HG03342 (cell line): ENCODE measurements around the gene TMEM43.
"Not testable (repeated sequence)": the region's sequence is repeated elsewhere in the genome, so short reads cannot be mapped to it uniquely, and the experiment has no call there.

ENCODE experiments used
- ATAC-seq: cut with Tn5 transposase; IDR thresholded peaks from one replicate; pipeline ENCODE4 v1.9.1; 2021; ENCODE audit warnings: mild to moderate bottlenecking, moderate library complexity; ENCODE audit not compliant: unreplicated experiment

Gene TMEM43, protein sequence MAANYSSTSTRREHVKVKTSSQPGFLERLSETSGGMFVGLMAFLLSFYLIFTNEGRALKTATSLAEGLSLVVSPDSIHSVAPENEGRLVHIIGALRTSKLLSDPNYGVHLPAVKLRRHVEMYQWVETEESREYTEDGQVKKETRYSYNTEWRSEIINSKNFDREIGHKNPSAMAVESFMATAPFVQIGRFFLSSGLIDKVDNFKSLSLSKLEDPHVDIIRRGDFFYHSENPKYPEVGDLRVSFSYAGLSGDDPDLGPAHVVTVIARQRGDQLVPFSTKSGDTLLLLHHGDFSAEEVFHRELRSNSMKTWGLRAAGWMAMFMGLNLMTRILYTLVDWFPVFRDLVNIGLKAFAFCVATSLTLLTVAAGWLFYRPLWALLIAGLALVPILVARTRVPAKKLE

DNA sequence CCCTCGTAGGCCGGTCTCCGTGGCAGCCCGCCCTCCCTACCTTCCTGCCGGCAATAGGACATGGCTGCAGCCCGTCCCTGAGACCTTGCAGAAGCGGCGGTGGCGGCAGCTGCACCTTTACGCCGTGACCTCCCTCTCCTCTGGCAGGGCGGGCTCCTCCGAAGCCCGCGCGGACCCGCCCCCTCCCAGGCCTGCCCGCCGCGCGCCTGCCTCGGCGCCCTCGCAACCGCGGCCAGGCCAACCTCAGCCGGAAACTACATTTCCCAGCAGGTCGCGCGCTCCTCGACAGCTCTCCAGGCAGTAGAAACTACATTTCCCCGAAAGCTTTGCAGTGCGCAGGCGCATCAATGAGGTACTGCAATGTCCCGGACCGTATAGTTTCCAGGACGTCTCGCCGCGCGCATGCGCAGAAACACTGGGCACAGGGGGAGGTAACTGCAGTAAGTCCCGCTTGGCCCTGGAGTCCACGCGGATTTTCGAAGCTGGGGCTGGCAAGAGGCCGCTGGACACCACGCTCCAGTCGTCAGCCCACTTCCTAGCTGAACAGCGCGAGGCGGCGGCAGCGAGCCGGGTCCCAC lies at the start of gene TMEM43, which contains the start of gene CHCHD4:
TSS of gene TMEM43 (plus strand) at position 438 of the 578 bp plus-strand sequence. CDS start 142 bp downstream, outside the sequence.
TSS of gene CHCHD4 (minus strand) at position 256 of the 578 bp plus-strand sequence. CDS start at position 62, 194 bp downstream.
- ATAC-seq: peak; percentile 90

DNA sequence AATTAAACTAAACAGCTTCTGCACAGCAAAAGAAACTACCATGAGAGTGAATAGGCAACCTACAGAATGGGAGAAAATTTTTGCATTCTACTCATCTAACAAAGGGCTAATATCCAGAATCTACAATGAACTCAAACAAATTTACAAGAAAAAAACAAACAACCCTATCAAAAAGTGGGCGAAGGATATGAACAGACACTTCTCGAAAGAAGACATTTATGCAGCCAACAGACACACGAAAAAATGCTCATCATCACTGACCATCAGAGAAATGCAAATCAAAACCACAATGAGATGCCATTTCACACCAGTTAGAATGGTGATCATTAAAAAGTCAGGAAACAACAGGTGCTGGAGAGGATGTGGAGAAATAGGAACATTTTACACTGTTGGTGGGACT lies 49.6 kb upstream of the TMEM43 start:
- ATAC-seq: not testable (repeated sequence)

DNA sequence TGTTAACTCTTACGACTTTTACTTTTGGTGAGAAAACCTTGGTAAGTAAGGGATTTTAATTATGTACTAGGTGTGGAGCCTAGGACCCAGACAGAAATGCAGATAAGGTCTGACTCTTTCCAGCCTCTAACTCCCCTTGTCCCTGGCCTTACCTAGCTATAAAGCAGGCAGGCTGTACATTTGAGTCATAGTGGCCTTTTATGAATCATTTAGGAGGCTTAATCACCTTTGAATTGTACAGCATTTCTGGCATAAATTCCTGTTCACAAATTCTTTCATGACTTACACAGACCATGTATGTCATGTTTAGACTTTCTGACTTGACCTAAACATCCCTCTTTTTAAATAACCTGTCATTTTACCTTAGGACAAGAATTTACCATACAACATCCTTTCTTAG lies 47.5 kb upstream of the TMEM43 start:
- no peak for ATAC-seq

DNA sequence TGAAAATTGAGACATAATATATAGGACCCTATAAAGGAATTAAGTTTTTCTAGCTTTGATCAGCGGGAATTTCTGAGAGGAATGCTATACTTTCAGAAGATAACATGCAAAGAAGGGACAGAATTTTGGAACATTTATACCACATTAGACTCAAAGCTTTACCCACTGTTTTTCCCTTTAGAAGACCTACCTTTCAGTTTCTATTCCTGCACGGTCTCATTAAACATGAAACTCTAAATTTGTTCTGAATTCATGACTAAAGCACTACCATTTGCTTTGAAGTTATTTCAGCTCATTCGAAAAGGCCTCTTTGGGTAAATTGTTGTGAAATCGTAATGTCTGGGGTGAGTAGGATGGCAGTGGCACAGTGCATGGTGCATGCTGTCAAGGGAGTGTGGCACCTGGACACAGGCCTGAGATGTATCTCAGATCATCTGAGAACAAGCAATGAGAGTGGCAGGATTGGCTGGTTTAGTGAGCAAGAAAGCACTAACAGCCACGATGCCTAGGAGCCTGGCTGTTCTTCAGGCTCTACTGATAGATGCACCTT lies 42.7 kb upstream of the TMEM43 start:
- no peak for ATAC-seq

DNA sequence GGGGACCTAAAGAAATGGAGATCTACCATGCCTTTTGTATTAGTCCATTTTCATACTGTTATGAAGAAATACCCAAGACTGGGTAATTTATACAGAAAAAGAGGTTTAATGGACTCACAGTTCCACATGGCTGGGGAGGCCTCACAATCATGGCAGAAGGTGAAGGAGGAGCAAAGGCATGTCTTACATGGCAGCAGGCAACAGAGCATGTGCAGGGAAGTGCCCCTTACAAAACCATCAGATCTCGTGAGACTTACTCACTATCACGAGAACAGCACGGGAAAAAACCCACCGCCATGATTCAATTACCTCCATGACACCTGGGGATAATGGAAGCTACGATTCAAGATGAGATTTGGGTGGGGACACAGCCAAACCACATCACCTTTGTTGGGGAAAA lies 37.4 kb upstream of the TMEM43 start:
- ATAC-seq: not testable (repeated sequence)

DNA sequence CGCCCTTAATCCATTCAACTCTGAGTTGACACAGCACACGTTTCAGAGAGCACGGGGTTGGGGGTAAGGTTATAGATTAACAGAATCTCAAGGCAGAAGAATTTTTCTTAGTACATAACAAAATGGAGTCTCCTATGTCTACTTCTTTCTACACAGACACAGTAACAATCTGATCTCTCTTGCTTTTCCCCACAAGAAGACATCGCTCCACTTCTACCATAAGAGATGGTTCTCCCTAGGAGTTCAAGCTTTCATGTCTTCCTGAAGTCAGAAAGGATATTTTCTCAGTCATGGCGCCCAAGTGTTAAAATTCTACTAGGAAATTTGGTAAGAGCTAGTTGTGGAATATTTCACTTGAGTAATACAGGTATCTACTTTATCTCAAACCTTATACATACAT lies 32.9 kb upstream of the TMEM43 start:
- ATAC-seq: not testable (repeated sequence)

DNA sequence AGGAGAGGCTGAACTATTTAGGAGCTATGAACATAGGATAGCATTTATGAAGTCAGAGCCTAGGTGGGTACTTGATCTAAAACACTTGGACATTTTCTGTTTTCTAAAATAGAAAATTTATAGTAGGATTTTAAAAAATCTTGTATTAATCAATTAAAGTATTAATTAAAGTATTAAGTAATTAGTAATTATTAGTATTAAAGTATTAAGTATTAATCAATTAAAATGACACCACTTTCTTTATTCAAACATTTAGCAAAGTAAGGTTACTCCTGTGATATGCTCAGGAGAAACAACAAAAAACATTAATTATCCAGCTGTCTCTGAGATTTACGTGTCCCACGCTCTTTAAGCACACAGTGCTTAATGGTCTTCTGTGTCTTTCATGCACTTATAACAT lies 32.4 kb upstream of the TMEM43 start:
- ATAC-seq: no peak

DNA sequence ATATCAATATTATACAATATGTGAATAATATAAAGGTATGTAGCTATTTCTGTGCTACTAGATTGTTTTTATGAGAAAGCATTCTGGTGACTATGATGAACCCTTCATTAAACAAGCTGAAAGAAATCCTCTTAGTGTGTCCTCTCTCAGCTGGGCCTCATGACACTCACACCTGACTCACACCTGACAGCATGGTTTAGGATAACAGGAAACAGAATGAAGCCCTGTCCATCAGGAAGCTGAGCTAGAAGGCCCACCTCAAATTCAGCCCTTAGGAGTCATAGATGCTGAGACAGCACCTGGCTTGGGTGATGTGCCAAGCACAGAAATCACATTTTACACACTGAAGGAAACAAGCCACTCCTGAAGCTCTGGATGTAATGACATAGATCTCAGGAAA lies 31.0 kb upstream of the TMEM43 start:
- ATAC-seq: no peak

DNA sequence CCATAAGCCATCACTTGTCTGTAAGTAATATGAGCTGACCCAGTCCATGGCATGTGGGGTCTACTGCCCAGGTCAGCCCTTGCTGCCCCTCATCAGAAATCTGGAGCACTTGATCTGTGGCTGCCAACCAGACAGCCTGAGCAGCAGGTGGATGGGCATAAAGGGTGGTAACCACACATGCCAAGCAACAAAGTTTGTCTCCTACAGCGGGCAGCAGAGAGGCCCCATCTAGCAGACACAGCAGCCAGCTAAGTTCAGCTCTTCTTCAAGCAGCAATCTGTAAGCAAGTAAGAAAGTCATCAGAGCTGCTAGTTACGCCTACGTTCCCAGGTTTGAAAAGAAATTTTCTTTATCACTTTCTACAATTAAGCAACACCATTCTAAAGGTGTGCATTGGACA lies 28.1 kb upstream of the TMEM43 start:
- ATAC-seq: no peak

DNA sequence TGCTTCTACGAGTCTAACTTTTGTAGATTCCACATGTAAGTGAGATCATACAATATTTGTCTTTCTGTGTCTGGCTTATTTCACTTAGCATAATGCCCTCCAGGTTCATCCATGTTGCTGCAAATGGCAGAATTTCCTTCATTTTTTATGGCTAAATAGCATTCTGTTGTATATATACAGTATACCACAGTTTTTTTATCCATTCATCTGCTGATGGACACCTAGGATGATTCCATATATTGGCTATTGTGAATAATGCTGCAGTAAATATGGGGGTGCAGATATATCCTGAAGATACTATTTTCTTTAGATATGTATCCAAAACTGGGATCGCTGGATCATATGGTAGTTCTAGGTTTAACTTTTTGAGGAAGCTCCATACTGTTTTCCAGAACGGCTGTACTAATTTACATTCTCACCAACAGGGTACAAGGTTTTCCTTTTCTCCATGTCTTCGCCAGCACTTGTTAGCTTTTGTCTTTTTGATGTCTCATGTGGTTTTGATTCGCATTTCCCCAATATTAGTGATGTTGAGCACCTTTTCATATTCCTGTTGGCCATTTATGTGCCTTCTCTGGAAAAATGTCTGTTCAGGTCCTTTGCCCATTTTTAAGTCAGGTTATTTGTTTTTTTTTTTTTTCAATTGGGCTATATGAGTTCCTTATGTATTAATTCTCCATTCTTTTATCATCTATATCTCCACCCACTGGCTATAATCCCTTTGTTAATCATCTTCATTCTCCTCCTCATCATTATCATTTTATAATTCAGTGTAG lies 27.0 kb upstream of the TMEM43 start:
- no peak for ATAC-seq

DNA sequence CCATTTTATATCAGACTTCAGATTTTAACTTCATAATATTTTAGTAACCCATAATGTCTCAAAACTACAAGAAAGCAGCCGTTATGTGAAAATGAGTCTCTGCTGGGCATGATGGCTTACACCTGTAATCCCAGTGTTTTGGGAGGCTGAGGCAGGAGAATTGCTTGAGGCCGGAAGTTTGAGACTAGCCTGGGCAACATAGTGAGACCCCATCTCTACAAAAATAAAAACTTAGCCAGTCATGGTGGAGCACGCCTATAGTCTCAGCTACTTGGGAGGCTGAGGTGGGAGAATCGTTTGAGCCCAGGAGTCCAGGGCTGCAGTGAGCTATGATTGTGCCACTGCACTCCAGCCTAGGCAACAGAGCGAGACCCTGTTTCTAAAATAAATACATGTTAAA lies 15.0 kb upstream of the TMEM43 start:
- ATAC-seq: not testable (repeated sequence)

DNA sequence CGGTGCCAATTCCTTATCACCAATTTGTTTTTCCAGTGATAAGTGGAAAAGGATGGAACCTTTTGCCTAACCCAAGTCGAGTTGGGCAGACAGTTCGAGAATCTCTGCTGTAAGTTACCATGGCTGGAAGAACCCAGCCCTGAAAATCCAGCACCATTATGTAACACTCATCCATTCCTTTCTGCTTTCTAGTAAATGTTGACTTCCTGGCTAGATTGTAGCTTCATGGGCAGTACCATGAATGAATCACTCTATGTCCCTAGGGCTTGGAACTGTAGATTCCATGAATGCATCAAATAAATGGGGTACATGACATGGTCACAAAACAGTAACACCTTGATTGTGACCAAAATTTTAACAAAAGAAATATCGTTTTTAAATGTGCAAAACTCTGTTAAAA lies 14.2 kb upstream of the TMEM43 start:
- no peak for ATAC-seq

DNA sequence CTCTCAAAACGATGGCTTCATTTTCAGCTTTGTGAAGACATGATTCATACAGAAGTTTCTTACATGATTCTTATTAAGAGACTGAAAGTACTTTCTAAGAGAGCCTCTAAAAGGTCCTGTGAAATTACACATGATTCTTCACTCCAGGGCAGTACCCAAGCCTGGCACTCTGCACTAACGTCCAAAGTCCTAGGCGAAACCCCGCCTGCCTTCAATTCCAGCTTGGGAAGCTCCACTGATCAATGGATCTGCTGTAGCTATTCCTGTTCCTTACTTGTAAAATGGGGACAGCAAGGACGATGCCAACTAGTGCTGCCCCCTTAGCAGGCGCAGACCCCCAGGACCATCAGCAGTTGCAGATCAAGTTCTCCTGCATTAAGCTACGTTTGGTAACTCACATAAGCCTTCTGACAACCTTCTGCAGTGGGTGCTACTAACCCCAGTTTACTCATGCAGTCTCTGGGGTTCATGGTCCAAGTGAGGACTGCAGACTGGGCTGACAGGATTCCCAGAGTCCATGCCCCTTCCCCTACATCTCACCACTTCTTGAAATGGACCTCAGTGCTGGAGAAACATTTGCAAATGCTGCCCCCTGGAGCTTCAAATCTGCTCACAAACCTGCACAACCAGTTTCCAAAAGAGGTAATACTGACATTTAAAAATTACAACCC lies 10.8 kb upstream of the TMEM43 start:
- ATAC-seq: no peak

DNA sequence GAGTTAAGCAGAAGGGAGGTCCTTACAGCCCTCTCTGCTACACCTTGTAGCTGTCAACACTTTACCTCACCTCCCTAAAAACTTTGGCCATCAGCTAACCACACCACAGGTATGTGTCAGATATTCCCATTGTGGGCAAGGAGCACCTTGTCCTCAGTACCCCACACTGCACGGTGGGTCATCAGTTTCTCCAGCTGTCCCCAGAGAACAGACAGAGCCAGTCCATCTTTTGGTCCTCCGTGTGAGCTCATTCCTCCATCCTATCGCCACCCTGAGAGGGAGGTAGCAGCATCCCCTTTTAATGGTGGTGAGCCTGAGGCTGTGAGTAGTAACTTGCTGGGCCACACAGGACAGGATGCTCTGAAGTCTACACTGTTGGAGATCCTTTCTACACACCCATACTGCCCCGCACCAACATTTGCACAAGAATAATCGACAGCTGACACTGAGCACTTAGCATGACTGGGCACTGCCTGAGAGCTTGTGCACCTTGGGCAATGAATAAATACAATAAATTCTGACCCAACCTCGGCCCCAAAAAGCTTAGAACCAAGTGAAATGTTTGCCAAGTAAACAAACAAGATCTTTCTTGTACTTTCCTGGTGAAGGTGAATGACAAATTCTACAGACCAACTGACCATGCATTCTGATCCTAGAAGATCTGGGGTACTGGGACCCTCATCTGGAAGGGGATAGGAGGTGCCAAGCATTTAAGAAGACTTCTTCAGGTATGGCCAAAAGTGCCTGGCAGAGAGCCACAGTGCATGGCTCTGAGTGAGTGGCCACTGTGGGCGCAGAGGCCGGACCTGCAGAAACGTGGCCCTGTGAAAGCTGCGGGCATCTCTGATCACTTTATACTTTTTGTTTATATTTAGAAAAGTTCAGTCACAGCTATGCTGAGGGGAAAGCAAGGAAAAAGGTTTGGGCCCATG lies 7.1 kb upstream of the TMEM43 start:
- ATAC-seq: no peak

DNA sequence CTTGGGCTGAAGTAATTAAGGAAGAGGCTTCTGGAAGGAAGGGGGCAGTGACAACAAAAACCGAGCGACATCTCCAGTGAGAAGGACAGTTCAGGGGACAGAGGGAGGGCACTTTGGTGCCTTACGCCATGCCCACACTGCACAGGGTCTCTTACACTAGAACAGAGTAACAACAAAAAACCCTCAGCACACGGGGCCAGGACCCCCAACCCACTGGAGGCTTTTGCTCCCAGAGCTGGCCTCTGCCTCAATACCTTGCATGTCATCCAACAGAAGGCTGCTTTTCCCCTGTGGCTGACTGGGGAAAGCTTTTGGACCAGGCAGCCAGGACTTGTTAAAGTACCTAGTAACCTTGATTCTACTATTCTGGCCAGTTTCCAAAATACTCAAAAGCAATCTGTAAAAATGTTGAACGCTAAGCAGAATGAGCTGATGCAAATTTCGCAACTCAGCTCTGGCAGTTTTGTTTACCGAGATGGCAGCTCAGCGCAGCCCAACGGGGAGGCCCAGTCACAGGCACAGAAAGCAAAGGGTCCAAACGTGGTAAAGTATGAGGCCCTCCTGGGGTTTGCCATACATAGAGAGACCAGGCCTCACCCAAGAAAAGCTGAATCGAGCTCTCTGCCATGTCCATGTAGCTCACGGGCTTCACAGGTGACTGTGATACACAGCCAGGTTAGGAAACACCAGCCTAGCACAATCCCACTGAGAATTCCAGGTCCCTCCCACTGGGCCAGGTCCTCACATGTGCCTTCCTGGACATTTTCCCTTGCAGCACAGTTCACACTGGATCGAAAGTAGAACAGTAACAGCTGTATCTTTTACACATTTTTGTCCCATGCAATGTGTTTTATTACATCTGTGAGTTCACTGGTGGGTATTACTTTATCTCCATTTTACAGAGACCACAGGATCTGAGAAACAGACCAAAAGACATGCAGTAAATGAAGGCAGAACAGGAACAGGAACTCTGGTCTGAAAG lies 6.2 kb upstream of the TMEM43 start:
- no peak for ATAC-seq

DNA sequence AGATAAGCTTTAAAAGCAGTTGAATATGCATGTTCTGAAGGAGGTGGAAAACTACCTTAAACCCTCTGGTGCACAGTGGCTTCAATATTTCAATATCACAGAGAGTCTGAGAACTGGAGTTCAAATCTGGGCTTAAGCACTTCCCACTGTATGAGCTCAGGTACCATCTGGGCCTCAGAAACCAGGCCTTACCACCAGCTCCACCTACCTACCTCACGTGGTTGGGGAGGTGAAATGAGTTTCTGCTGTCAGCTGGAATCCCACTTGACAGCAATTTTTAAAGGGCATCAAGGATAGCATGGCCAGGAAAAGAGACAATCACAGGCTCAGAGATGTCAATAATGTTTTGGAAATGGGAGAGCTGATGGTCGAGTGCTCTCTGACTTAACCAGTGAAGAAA lies 5.2 kb upstream of the TMEM43 start:
- ATAC-seq: no peak

DNA sequence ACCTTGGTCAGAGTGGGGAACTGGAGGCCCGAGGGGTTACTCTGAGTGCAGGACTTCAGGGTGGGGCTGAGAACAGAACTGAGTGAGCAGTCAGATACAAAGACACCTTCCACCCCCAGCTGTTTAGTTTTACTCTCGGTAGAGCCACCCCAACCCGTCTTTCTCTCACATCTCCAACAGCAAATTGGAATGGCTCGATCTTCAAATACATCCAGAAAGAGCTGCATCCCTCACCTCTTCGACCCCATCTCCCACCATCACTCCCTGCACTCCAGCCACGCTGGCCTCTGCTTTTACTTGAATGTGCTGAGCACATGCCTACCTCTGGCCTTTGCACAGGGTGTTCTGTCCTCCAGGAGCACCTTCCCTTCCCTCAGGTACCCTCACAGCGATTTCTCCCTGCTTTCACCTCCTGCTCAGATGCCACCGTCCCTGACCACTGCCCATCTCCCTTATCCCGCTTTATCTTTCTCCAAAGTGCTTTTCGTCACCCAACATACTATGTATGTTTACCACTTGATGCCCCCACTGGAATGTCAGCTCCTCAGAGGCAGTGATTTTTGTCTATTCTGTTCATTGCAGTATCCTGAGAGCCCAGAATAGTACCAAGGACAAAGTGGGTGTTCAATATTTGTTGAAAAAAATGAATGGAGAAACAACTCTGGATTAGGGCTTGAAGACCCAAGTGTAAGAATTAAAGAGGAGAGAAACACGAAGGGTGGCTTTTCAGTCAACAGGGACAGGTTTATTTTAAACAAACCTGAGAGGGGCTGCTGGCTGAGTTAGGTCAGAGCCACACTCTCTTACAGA lies 4.5 kb upstream of the TMEM43 start:
- no peak for ATAC-seq
